ENCODE data around the gene CLIC3.
"Not testable (repeated sequence)": the region's sequence is repeated elsewhere in the genome, so short reads cannot be mapped to it uniquely, and the experiment has no call there.

CLIC3 gene

DNA sequence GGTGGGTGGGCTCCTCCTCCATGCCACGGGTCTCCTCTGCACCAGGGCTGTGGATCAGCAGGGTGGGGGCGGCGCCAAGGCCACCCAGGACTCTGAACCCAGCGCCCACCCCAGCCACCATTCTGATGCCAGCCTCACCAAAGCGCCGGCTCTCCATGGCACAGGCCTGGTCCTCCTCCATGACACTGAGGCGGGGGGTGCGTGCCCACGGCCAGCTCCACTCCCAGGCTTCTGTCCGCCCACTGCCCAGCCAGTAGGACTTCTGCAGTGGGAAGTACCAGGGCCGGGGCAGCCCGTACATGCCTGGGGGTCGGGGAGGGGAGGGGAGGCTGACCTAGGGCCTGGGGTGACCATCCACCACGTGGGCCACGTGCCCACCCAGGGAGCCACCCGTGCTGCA lies 20.1 kb upstream of the CLIC3 start:
- DNase-seq, result no peak

DNA sequence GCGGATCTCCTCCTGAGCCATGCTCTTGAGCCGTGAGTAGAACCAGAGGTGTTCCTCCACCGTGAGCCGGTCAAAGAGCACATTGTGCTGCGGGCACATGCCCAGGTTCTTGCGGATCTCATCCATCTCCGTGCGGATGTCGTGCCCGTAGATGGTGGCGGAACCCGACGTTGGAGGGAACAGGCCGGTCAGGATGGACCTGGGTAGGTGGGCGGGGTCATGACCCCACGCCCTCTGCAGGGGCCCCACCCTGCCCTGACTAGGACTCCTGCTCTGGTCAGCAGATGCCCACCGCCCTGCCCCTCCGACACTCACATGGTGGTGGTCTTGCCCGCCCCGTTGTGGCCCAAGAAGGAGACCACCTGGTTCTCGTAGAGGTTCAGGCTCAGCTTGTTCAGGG lies 19.6 kb upstream of the CLIC3 start:
- DNase-seq, result no peak

DNA sequence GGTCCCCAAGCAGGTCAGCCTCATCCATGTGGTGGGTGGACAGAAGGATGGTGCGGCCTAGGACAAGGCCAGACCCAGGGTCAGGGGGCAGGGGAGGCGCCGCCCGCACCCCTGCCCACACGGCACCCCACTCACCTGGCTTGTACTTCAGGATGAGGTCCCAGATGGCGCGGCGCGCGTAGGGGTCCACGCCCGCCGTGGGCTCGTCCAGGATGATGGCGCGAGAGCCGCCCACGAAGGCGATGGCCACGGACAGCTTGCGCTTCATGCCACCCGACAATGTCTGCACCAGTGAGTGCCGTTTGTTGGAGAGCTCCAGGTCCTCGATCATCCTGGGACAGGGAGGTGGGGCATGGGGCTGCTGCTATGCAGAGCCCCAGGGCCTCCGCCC lies 19.2 kb upstream of the CLIC3 start:
- DNase-seq, result no peak

DNA sequence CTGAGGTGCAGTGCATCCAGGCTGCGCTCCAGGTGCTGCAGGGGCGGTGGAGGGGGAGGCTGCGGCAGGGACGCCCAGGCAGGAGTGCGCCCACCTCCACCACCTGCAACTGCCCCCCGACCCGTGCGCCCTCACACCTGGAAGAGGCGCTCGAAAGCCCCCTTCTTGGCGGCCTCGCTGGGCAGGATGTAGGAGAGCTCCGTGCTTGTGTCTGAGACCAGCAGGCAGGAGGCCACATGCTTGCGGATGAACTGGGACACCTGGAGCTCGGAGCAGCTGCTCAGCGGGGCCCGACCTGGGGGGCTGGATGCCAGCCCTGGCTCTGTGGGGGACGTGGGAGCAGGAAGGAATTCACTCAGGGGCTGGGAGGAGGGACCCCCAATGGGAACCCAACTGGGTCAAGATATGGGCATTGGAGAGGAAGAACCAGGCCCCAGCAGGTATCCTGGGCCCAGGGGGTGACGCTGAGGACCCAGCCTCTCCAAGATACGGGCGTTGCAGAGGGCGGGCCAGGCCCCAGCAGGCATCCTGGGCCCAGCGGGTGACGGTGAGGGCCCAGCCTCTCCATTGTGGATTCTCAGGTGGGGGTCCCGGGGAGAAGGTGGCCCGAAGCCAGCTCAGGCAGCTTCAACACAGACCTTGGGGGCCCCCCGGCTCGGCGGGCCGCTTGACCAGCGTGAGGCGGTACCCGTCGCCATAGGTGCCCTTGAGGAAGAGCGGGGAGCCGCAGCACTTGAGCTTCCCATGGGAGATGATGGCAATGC lies 18.6 kb upstream of the CLIC3 start:
- no peak for DNase-seq

DNA sequence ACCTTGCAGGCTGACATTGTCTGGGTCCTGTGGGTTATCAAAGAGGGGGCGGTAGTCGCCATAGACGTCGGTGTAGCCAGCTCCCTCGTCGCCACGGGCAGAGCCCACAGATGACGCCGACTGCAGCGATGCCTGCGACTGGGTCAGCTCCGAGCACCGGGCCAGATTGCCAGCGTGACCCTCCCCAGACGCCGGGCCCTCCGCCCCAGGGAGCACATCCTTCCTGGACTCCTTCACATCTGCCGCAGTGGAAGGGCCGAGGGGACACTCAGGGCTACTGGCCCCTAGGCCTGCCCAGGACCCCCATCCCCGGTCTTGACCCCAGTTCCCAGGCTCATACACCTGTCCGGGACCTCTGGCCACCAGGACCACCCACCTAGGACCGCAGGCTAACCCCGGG lies 17.8 kb upstream of the CLIC3 start:
- DNase-seq, result no peak

DNA sequence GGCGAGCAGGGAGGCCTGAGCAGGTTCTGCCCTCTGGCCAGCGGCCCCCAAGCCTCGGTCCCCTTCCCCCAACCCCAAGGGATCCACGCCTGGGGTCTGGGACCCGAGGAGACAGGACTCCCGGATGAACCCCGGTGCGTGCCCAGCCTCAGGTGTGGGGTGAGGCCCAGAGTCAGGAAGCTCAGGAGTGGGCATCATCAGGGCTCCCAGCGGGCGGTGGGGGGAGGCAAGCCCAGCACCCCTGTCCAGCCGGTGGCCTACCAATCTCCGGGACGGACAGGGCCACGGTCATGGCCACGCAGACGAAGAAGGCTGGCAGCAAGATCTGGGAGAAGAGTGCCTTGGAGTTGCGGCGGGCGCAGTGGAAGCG lies 17.2 kb upstream of the CLIC3 start:
- DNase-seq, result no peak

DNA sequence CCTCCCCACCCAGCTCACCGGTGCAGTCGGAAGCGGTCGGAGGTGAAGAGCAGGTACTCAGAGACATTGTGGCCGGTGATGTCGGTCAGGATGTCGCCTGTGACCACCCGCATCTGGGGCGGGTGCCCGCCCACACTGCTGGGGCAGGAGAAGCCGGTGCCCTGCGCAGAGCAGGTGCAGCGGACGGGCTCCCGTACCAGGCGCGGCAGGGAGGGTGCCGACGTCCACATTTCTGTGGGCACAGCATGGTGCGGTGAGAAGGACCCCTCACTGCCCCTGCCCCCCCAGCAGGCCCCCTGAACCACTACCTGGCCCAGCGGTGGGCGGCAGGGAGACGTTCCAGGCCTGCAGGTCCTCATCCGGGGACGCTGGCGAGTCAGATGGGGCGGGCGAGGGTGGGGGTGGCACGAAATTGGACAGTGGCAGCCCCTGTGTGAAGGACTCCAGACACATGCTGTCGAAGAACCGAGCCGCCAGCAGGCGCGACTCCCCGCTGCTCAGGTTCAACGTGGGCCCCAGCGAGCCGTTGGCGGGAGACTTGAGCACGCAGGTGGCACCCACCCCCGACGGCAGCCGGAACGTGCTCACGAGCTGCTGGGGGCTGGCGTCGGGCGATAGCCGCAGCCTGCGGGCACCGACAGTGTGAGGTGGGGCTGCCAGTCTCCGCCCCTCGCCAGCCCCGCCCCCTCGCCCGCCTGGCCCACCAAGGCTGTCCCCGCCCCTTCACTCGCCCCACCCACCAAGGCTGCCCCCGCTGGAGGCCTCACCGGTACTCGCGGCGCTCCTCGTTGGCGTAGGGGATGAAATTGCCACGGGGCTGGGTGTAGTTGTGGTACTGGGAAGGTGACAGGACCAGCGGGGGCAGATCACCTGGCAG lies 16.6 kb upstream of the CLIC3 start:
- DNase-seq, result no peak

- no peak for DNase-seq
Measured at GRCh38 chr9:137011907-137012675, 15.7 kb upstream of the CLIC3 start.

- DNase-seq, result no peak
Measured at GRCh38 chr9:137011156-137011555, 14.8 kb upstream of the CLIC3 start.

GRCh38 chr9:137009938-137010732 lies 13.8 kb upstream of the CLIC3 start:
- DNase-seq, result no peak

- no peak for DNase-seq
Measured at GRCh38 chr9:137009217-137009616, 12.8 kb upstream of the CLIC3 start.

GRCh38 chr9:137008312-137008711 lies 11.9 kb upstream of the CLIC3 start:
- DNase-seq, result no peak

GRCh38 chr9:137007816-137008270 lies 11.5 kb upstream of the CLIC3 start:
- no peak for DNase-seq

DNA sequence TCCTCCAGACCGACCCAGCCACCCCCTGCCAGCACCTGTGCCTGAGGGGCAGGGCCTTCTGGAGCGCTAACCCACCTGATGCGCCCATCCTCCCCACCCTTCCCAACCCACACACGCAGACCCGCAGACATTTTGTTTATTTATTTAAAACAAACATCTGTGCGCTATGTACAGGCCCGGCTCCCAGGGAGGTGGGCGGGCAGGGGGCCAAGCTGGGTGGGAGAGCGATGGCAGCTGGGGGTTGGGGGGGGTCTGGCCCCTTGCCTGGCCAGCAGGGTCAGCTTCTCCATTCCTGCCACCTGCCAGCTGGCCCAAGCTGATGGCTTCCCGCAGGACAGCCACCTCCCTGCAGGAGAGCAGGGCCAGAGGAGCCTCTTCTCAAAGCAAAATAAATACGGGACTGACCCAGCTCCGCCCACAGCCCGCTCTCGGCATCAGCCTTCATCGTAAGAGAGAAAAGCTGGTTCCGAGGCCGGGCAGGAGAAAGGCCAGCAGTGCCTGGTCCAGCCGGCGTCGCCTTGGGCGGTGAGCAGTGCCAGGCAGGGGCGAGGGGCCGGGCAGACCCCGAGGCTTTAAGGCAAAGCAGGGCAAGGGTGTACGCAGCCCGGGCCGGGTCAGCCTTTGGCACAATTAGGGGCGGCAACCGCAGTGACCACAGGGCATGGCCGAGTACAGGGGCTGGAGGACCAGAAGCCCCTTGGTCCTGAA lies 10.9 kb upstream of the CLIC3 start:
- no peak for DNase-seq

- DNase-seq, result no peak
Measured at GRCh38 chr9:137006116-137007003, 10.0 kb upstream of the CLIC3 start.

- DNase-seq, result not testable (repeated sequence)
Measured at GRCh38 chr9:137004285-137004684, 7.9 kb upstream of the CLIC3 start.

- no peak for DNase-seq
Measured at GRCh38 chr9:137002646-137003041, 6.3 kb upstream of the CLIC3 start.

DNA sequence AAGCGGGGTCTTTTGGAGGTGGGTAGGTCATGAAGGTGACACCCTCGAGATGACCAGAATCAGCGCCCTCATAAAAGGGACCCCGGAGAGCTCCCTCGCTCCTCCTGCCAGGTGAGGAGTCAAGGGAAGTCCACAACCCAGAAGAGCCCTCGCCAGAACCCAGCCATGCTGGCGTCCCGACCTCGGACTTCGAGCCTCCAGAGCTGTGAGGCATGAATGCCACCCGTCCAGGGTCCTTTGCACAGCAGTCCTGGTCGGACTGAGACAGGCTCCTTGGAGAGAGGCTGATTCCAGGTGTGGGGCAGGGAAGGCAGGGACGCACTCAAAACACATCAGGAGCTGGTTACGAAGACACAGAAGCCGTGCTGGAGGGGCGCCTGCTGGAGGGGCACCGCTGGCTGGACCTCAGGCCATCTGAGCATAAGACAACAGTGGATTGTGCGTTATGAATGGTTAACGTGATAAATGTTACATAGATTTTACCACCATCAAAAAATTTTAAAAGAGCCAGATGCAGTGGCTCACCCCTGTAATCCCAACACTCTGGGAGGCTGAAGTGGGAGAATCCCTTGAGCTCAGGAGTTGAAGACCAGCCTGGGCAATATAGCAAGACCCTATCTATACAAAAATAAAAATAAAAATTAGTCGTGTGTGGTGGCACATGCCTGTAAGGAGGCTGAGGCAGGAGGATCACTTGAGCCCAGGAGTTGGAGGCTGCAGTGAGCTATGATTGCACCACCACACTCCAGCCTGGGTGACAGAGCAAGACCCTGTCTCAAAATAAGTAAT lies 5.7 kb upstream of the CLIC3 start:
- no peak for DNase-seq

DNA sequence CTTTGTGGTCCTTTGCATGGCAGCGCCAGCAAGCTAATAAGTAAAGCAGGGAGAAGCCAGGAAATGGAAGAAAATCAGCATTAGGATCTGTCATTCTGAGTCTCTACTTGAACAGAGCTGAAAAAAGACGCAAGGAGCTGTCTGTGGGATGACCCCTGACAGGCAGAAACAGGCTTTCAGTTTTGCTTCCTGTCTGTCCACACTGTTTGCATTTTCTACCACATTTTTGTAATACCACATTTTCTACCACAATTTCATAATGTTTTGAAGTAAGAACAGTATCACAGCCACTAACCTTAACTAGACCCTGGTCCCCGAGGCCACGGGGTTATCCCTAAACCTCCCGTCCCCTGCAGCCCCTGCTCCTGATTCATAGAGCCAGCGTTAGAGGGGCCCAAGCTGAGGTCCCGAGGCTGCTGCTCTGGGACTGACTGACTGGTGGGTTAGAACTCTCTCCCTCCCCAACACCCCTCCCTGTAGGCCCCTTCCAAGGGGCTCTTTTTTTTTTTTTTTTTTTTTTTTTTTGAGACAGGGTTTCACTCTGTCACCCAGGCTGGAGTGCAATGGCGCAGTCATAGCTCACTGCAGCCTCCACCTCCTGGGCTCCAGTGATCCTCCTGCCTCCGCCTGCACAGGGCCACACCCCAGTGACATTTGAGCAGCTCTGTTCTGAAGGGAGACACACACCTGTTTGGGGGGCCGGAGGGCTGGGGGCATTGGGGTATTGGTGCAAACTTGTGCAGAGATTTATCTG lies 4.0 kb upstream of the CLIC3 start:
- DNase-seq, result peak; percentile 70
